HL-60 (cell line): ENCODE data around the gene HECA.

Experiments used
- POLR2AphosphoS5 ChIP-seq: IDR thresholded peaks from 2 replicates; pipeline ENCODE4 v1.6.1; 2012; ENCODE audit warnings: low read depth
- TF ChIP-seq, protein P1 (sequence below): IDR thresholded peaks from one replicate; pipeline ENCODE4 v1.5.1; 2011; ENCODE audit warnings: low read length, control low read depth, inconsistent platforms; ENCODE audit not compliant: insufficient read depth

- TF ChIP-seq, protein P1, sequence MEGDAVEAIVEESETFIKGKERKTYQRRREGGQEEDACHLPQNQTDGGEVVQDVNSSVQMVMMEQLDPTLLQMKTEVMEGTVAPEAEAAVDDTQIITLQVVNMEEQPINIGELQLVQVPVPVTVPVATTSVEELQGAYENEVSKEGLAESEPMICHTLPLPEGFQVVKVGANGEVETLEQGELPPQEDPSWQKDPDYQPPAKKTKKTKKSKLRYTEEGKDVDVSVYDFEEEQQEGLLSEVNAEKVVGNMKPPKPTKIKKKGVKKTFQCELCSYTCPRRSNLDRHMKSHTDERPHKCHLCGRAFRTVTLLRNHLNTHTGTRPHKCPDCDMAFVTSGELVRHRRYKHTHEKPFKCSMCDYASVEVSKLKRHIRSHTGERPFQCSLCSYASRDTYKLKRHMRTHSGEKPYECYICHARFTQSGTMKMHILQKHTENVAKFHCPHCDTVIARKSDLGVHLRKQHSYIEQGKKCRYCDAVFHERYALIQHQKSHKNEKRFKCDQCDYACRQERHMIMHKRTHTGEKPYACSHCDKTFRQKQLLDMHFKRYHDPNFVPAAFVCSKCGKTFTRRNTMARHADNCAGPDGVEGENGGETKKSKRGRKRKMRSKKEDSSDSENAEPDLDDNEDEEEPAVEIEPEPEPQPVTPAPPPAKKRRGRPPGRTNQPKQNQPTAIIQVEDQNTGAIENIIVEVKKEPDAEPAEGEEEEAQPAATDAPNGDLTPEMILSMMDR, result no peak
- TF ChIP-seq POLR2AphosphoS5, result no peak
Measured at GRCh38 chr6:139151425-139152087, 16.7 kb downstream of the HECA start.
